Breast epithelium (tissue), 3 donors: ENCODE results near the gene LRRTM4.

ENCODE experiments used
- CTCF ChIP-seq, 3 donors: fragments of 450-650 bp; IDR thresholded peaks; one replicate each; pipeline ENCODE4 v1.5.1; 2016 to 2017; ENCODE audit warnings: antibody characterized with exemption in 3 of 3, mild to moderate bottlenecking in 3 of 3, moderate library complexity in 3 of 3
- POLR2A ChIP-seq: fragments of 450-650 bp; IDR thresholded peaks from one replicate; pipeline ENCODE4 v1.6.1; 2016; ENCODE audit warnings: antibody characterized with exemption, mild to moderate bottlenecking, moderate library complexity

GRCh38 chr2:77121518-77121917 lies 400.7 kb downstream of the LRRTM4 start:
- TF ChIP-seq CTCF (IDR thresholded peaks at IDR 0.05), result no peak
- TF ChIP-seq POLR2A, result no peak
